ENCODE data around the gene CPNE8. TPM values are rescaled to one million over a fixed set of nuclear protein-coding genes. Genes with fewer than 3 reads are reported as not detected.

The CPNE8 gene
- total and polyA plus RNA-seq, 2 donors (not counting 1 experiment from before 2014, with no cell fraction given): 1.5 to 1.6 TPM

- Mint-ChIP-seq H3K27me3 (no peaks in the 10 kb centered on the region), H3K9me3 (ENCODE audit: insufficient read depth) (no peaks in the 10 kb centered on the region), H3K4me1 (no peaks in the 10 kb centered on the region), H3K4me3 (no peak overlapping the region), H3K27ac (no peak overlapping the region)
- H3K27ac ChIP-seq (ENCODE audit: low read length in 2 of 2): no peak overlapping the region
- H3K9me3 ChIP-seq (ENCODE audit: control extremely low read depth in 1 of 3, control insufficient read depth in 2 of 3, insufficient read depth in 1 of 3, low read length in 2 of 3): no peaks in the 10 kb centered on the region
- ChIA-PET CTCF (no interaction called here), POLR2A (no interaction called here)
- no peaks in the 10 kb centered on the region for H4K20me1 ChIP-seq (ENCODE audit: control insufficient read depth, insufficient read depth, low read length, poor library complexity, severe bottlenecking)
- no peaks in the 10 kb centered on the region for H3K27me3 ChIP-seq (replicated peaks in 1 of 4; ENCODE audit: control extremely low read depth in 1 of 4, control insufficient read depth in 3 of 4, insufficient read depth in 4 of 4, low read length in 3 of 4)
- H3K4me1 ChIP-seq (ENCODE audit: control insufficient read depth in 2 of 2, insufficient read depth in 2 of 2, low read length in 2 of 2): no peaks in the 10 kb centered on the region
- no peak overlapping the region for H3K4me2 ChIP-seq (replicated peaks; ENCODE audit: low read depth, low read length, poor library complexity, severe bottlenecking)
- H3K9ac ChIP-seq (ENCODE audit: low read length): no peak overlapping the region
- ATAC-seq (ENCODE audit: low read depth) (no peak), DNase-seq (no peak)
- H2AFZ ChIP-seq (ENCODE audit: insufficient read depth, low read depth, low read length, poor library complexity, severe bottlenecking): no peak overlapping the region
- intact Hi-C loops (cut with micrococcal nuclease): no loop called here
- H3K4me3 ChIP-seq (ENCODE audit: control extremely low read depth in 1 of 5, extremely low read depth in 1 of 5, insufficient read depth in 1 of 5, low read depth in 2 of 5, low read length in 4 of 5): no peak overlapping the region
- TF ChIP-seq EZH2 (IDR thresholded peaks at IDR 0.05; ENCODE audit: borderline replicate concordance, insufficient read depth, low read depth, low read length, poor library complexity, severe bottlenecking) (no peak), CTCF (IDR thresholded peaks at IDR 0.05) (no peak)
- H3K36me3 ChIP-seq (replicated peaks in 1 of 2; ENCODE audit: control extremely low read depth in 1 of 2, control insufficient read depth in 1 of 2, extremely low read depth in 1 of 2, insufficient read depth in 2 of 2, low read length in 1 of 2): no peaks in the 10 kb centered on the region
- H3K79me2 ChIP-seq (ENCODE audit: control insufficient read depth, insufficient read depth, low read length): no peaks in the 10 kb centered on the region
- WGBS (ENCODE audit: insufficient coverage): no CpG with 5 or more reads among the region's 3 CpGs
These were observed 21.7 kb downstream of the CPNE8 start for GRCh38 chr12:38883629-38884134.

- H3K27me3 Mint-ChIP-seq: no peaks in the 10 kb centered on the region
- H3K9me3 Mint-ChIP-seq (ENCODE audit: insufficient read depth): no peaks in the 10 kb centered on the region
- Histone ChIP-seq H3K4me3 (ENCODE audit: control extremely low read depth in 1 of 5, extremely low read depth in 1 of 5, insufficient read depth in 1 of 5, low read depth in 2 of 5, low read length in 4 of 5) (no peak overlapping the region), H4K20me1 (ENCODE audit: control insufficient read depth, insufficient read depth, low read length, poor library complexity, severe bottlenecking) (no peaks in the 10 kb centered on the region), H3K27ac (ENCODE audit: low read length in 2 of 2) (no peak overlapping the region), H3K9me3 (ENCODE audit: control extremely low read depth in 1 of 3, control insufficient read depth in 2 of 3, insufficient read depth in 1 of 3, low read length in 2 of 3) (no peaks in the 10 kb centered on the region), H3K36me3 (replicated peaks in 1 of 2; ENCODE audit: control extremely low read depth in 1 of 2, control insufficient read depth in 1 of 2, extremely low read depth in 1 of 2, insufficient read depth in 2 of 2, low read length in 1 of 2) (no peaks in the 10 kb centered on the region), H3K27me3 (replicated peaks in 1 of 4; ENCODE audit: control extremely low read depth in 1 of 4, control insufficient read depth in 3 of 4, insufficient read depth in 4 of 4, low read length in 3 of 4) (no peaks in the 10 kb centered on the region), H3K9ac (ENCODE audit: low read length) (no peak overlapping the region), H2AFZ (ENCODE audit: insufficient read depth, low read depth, low read length, poor library complexity, severe bottlenecking) (no peak overlapping the region), H3K79me2 (ENCODE audit: control insufficient read depth, insufficient read depth, low read length) (no peaks in the 10 kb centered on the region), H3K4me1 (ENCODE audit: control insufficient read depth in 2 of 2, insufficient read depth in 2 of 2, low read length in 2 of 2) (no peaks in the 10 kb centered on the region), H3K4me2 (replicated peaks; ENCODE audit: low read depth, low read length, poor library complexity, severe bottlenecking) (no peak overlapping the region)
- ATAC-seq (ENCODE audit: low read depth) (no peak), DNase-seq (no peak)
- POLR2A ChIA-PET: no interaction called here
- intact Hi-C loops (cut with micrococcal nuclease): no loop called here
- WGBS (ENCODE audit: insufficient coverage): no CpG with 5 or more reads among the region's 3 CpGs
- no peaks in the 10 kb centered on the region for H3K4me1 Mint-ChIP-seq
- H3K27ac Mint-ChIP-seq: no peak overlapping the region
- TF ChIP-seq EZH2 (IDR thresholded peaks at IDR 0.05; ENCODE audit: borderline replicate concordance, insufficient read depth, low read depth, low read length, poor library complexity, severe bottlenecking) (no peak), CTCF (IDR thresholded peaks at IDR 0.05) (no peak)
- CTCF ChIA-PET: no interaction called here
- no peak overlapping the region for H3K4me3 Mint-ChIP-seq
These were observed 25.1 kb downstream of the CPNE8 start for GRCh38 chr12:38880288-38880687.

Measured in B cell (primary cell).